Measurements from ENCODE around the gene ALDOA. TPM values are rescaled to one million over a fixed set of nuclear protein-coding genes. Genes with fewer than 3 reads are reported as not detected.

ALDOA gene
- total and polyA plus RNA-seq, 10 of the 15 experiments (the other 5 are each of a cell fraction or from before 2014, with no cell fraction given): 218 to 2,339 (median 1,095) TPM

DNA sequence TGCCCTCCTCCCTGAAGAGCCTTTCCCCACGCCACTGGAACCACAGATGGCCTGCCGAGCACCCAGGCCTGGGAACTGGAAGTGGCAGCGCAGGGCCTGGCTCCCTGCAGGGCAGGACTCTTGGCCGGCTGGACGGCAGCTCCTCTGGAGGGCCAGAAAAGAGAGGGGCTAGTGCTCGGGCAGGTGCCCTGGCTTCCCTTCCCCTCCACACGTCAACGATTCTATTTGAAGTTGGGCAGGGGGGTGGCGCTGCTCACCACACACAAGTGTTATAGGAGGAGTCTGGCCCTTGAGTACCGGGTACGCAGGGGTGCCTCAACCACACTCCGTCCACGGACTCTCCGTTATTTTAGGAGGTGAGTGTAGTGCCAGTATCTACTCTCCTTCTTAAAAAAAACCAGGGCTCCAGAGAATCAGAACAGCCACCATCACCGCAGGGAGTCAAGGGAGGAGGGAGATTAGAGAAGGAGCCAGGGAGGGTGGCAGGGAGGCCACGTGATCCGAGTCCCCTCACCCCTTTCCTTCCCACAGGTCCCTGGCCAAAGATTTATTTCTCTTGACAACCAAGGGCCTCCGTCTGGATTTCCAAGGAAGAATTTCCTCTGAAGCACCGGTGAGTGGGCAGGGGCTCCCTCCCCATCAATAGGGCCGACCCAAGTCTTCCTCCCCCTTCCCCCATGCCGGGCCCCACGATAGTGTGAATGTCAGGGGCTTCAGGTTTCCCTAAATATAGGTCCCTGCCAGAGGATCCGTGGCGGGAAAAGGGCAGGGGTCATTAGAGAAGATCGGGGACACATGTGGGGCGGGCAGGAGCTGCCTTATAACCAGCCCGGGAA lies 1.4 kb upstream of the ALDOA start (continued):
- TF ChIP-seq, protein P1, sequence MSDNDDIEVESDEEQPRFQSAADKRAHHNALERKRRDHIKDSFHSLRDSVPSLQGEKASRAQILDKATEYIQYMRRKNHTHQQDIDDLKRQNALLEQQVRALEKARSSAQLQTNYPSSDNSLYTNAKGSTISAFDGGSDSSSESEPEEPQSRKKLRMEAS (IDR thresholded peaks at IDR 0.05; ENCODE audit: low read depth, low read length): peak; percentile 71
- TF ChIP-seq RUNX3 (IDR thresholded peaks at IDR 0.05; ENCODE audit: low read length): peak; percentile 74
- TF ChIP-seq NFYA (IDR thresholded peaks at IDR 0.05; ENCODE audit: borderline replicate concordance, low read depth, low read length): no peak
- peak; percentile 96 for TF ChIP-seq NFXL1 (IDR thresholded peaks at IDR 0.05; ENCODE audit: borderline replicate concordance)
- TF ChIP-seq SUZ12 (IDR thresholded peaks at IDR 0.05; ENCODE audit: unreplicated experiment): no peak
- TF ChIP-seq TCF12 (IDR thresholded peaks at IDR 0.05; ENCODE audit: low read depth, low read length): peak; percentile 8; the same call in 1 of the 2 replicates
- no peak for TF ChIP-seq SIN3A (IDR thresholded peaks at IDR 0.05; ENCODE audit: low read depth, low read length)
- TF ChIP-seq RAD51 (IDR thresholded peaks at IDR 0.05): peak; percentile 94
- no peak for TF ChIP-seq HCFC1 (IDR thresholded peaks at IDR 0.05; ENCODE audit: low read length)
- peak; percentile 64; the same call in 1 of the 2 replicates for TF ChIP-seq POLR2AphosphoS2 (IDR thresholded peaks at IDR 0.05; ENCODE audit: low read depth, low read length)
- TF ChIP-seq, protein P2, sequence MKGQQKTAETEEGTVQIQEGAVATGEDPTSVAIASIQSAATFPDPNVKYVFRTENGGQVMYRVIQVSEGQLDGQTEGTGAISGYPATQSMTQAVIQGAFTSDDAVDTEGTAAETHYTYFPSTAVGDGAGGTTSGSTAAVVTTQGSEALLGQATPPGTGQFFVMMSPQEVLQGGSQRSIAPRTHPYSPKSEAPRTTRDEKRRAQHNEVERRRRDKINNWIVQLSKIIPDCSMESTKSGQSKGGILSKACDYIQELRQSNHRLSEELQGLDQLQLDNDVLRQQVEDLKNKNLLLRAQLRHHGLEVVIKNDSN (IDR thresholded peaks at IDR 0.05; ENCODE audit: borderline replicate concordance, extremely low read length, insufficient read depth, low read depth, low read length): peak; percentile 83
- TF ChIP-seq, protein P3, sequence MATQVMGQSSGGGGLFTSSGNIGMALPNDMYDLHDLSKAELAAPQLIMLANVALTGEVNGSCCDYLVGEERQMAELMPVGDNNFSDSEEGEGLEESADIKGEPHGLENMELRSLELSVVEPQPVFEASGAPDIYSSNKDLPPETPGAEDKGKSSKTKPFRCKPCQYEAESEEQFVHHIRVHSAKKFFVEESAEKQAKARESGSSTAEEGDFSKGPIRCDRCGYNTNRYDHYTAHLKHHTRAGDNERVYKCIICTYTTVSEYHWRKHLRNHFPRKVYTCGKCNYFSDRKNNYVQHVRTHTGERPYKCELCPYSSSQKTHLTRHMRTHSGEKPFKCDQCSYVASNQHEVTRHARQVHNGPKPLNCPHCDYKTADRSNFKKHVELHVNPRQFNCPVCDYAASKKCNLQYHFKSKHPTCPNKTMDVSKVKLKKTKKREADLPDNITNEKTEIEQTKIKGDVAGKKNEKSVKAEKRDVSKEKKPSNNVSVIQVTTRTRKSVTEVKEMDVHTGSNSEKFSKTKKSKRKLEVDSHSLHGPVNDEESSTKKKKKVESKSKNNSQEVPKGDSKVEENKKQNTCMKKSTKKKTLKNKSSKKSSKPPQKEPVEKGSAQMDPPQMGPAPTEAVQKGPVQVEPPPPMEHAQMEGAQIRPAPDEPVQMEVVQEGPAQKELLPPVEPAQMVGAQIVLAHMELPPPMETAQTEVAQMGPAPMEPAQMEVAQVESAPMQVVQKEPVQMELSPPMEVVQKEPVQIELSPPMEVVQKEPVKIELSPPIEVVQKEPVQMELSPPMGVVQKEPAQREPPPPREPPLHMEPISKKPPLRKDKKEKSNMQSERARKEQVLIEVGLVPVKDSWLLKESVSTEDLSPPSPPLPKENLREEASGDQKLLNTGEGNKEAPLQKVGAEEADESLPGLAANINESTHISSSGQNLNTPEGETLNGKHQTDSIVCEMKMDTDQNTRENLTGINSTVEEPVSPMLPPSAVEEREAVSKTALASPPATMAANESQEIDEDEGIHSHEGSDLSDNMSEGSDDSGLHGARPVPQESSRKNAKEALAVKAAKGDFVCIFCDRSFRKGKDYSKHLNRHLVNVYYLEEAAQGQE (IDR thresholded peaks at IDR 0.05; ENCODE audit: low read depth, low read length): no peak
- TF ChIP-seq KLF5 (IDR thresholded peaks at IDR 0.05; ENCODE audit: partially characterized antibody): no peak
- TF ChIP-seq WRNIP1 (IDR thresholded peaks at IDR 0.05; ENCODE audit: borderline replicate concordance, low read depth, low read length): no peak

All from GM12878 (cell line).